ENCODE measurements around the gene MAPK9. TPM values are rescaled to one million over a fixed set of nuclear protein-coding genes. Genes with fewer than 3 reads are reported as not detected.

MAPK9 gene
- total RNA-seq, 1 experiment from 2014 or later: 44.1 TPM

DNA sequence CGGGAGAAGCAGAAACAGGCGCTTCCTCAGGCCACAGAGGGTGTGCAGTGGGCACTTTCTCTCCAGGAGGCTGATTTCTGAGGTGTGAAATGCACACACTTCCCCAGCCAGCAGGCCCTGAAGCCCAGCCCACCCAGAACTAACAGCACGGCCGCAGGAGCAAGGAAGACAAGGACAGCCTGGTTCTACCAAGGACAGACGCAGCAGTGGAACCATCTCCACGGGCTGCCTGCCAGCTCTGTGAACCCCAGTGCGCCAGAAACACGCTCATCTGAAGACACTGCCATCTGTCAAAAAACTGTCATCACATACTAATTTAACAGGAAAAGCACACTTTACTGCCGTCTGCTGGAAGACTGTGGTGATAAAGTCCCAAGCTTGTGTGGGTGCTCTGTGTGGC, 40.7 kb downstream of the MAPK9 start:
- intact Hi-C loops (cut with micrococcal nuclease; ENCODE audit: unreplicated experiment): no loop called here
- CTCF ChIA-PET: no interaction called here
- ATAC-seq (no peak), DNase-seq (ENCODE audit: low read depth, low spot score) (no peak)
- peaks cover 2% of the 10 kb centered on the region; the same call in 1 of the 2 replicates for H3K36me3 ChIP-seq (ENCODE audit: control insufficient read depth, insufficient read depth, low read length)
- in situ Hi-C loops (cut with HindIII; ENCODE audit: low pct_unique_long_range_greater_than_20kb, low sequenced_read_pairs): no loop called here
- H3K9me3 ChIP-seq (ENCODE audit: control insufficient read depth, insufficient read depth, low read depth, low read length): peaks cover 48% of the 10 kb centered on the region
- H3K4me3 ChIP-seq (ENCODE audit: low read depth in 2 of 2, low read length in 2 of 2): no peak overlapping the region
- no peaks in the 10 kb centered on the region for H3K27me3 ChIP-seq (ENCODE audit: control insufficient read depth, insufficient read depth, low read length)
- BruUV-seq (replicated peaks): no TSS peak
- H3K27ac ChIP-seq (ENCODE audit: low read length): no peak overlapping the region
- no peaks in the 10 kb centered on the region for H3K4me1 ChIP-seq (ENCODE audit: control insufficient read depth, insufficient read depth, low read length)
- POLR2A ChIA-PET: no interaction called here
- TF ChIP-seq POLR2AphosphoS5 (IDR thresholded peaks at IDR 0.05; ENCODE audit: low read depth, low read length) (no peak), TCF7L2 (IDR thresholded peaks at IDR 0.05; ENCODE audit: low read depth, low read length) (no peak)

DNA sequence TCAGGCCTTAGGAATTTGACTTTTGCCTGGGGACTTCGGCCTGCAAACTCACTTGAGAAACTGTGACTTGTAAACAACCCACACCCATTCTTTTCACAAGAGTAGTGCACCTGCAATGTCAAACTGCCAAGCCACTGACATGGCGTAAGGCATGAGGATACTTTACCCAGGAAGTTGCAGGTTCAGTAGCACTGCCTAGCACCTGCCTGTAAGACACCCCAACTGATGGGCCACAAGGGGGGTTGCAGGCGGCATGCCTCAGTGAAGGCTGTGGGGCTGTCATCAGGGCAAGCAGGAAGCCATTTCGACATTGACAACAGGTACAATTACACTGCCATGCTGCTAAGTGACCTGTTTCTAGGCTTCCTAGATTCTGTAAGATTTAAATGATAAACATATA, 41.6 kb downstream of the MAPK9 start:
- H3K27ac ChIP-seq (ENCODE audit: low read length): no peak overlapping the region
- no peaks in the 10 kb centered on the region for H3K27me3 ChIP-seq (ENCODE audit: control insufficient read depth, insufficient read depth, low read length)
- CTCF ChIA-PET: no interaction called here
- BruUV-seq (replicated peaks): no TSS peak
- intact Hi-C loops (cut with micrococcal nuclease; ENCODE audit: unreplicated experiment): no loop called here
- peaks cover 42% of the 10 kb centered on the region for H3K9me3 ChIP-seq (ENCODE audit: control insufficient read depth, insufficient read depth, low read depth, low read length)
- POLR2A ChIA-PET: no interaction called here
- H3K36me3 ChIP-seq (ENCODE audit: control insufficient read depth, insufficient read depth, low read length): peaks cover 5% of the 10 kb centered on the region; the same call in 1 of the 2 replicates
- DNase-seq (ENCODE audit: low read depth, low spot score) (no peak), ATAC-seq (no peak)
- no peak overlapping the region for H3K4me3 ChIP-seq (ENCODE audit: low read depth in 2 of 2, low read length in 2 of 2)
- in situ Hi-C loops (cut with HindIII; ENCODE audit: low pct_unique_long_range_greater_than_20kb, low sequenced_read_pairs): no loop called here
- TF ChIP-seq TCF7L2 (IDR thresholded peaks at IDR 0.05; ENCODE audit: low read depth, low read length): no peak
- TF ChIP-seq, protein P1, sequence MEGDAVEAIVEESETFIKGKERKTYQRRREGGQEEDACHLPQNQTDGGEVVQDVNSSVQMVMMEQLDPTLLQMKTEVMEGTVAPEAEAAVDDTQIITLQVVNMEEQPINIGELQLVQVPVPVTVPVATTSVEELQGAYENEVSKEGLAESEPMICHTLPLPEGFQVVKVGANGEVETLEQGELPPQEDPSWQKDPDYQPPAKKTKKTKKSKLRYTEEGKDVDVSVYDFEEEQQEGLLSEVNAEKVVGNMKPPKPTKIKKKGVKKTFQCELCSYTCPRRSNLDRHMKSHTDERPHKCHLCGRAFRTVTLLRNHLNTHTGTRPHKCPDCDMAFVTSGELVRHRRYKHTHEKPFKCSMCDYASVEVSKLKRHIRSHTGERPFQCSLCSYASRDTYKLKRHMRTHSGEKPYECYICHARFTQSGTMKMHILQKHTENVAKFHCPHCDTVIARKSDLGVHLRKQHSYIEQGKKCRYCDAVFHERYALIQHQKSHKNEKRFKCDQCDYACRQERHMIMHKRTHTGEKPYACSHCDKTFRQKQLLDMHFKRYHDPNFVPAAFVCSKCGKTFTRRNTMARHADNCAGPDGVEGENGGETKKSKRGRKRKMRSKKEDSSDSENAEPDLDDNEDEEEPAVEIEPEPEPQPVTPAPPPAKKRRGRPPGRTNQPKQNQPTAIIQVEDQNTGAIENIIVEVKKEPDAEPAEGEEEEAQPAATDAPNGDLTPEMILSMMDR (IDR thresholded peaks at IDR 0.05): no peak
- no peaks in the 10 kb centered on the region for H3K4me1 ChIP-seq (ENCODE audit: control insufficient read depth, insufficient read depth, low read length)

DNA sequence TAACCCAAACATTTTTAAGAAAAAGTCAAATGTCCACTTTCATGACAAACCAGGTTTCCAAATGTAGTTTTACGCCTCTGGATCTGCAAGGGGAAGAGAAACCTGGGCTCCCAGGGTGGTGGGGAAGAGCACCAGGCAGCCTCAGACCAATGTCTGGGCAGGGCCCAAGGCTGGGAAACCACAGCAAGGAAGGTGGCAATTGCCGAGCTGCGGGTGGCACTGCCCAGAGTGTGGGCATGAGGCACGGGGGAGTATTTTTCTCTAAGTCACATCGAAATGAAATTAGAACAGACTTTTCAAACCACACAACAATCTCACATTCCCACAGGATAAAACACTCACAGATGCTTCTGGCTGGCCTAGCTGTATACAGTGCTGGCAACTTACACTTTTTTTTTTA, 50.3 kb downstream of the MAPK9 start:
- TF ChIP-seq TCF7L2 (IDR thresholded peaks at IDR 0.05; ENCODE audit: low read depth, low read length) (no peak), SIN3A (IDR thresholded peaks at IDR 0.05; ENCODE audit: borderline replicate concordance, insufficient read depth, low read depth, low read length) (no peak), POLR2AphosphoS5 (IDR thresholded peaks at IDR 0.05; ENCODE audit: low read depth, low read length) (no peak)
- TF ChIP-seq, protein P1 (IDR thresholded peaks at IDR 0.05): no peak
- TF ChIP-seq, protein P2, sequence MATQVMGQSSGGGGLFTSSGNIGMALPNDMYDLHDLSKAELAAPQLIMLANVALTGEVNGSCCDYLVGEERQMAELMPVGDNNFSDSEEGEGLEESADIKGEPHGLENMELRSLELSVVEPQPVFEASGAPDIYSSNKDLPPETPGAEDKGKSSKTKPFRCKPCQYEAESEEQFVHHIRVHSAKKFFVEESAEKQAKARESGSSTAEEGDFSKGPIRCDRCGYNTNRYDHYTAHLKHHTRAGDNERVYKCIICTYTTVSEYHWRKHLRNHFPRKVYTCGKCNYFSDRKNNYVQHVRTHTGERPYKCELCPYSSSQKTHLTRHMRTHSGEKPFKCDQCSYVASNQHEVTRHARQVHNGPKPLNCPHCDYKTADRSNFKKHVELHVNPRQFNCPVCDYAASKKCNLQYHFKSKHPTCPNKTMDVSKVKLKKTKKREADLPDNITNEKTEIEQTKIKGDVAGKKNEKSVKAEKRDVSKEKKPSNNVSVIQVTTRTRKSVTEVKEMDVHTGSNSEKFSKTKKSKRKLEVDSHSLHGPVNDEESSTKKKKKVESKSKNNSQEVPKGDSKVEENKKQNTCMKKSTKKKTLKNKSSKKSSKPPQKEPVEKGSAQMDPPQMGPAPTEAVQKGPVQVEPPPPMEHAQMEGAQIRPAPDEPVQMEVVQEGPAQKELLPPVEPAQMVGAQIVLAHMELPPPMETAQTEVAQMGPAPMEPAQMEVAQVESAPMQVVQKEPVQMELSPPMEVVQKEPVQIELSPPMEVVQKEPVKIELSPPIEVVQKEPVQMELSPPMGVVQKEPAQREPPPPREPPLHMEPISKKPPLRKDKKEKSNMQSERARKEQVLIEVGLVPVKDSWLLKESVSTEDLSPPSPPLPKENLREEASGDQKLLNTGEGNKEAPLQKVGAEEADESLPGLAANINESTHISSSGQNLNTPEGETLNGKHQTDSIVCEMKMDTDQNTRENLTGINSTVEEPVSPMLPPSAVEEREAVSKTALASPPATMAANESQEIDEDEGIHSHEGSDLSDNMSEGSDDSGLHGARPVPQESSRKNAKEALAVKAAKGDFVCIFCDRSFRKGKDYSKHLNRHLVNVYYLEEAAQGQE (IDR thresholded peaks at IDR 0.05; ENCODE audit: insufficient read depth in 1 of 2, low read depth in 2 of 2, low read length in 1 of 2): no peak
- CTCF ChIA-PET: interaction anchor here (0.6 kb wide), 1 partner anchor 124 kb away, joined by 5 read pairs; no protein-coding TSS in a partner anchor
- ATAC-seq: no peak
- no peak for DNase-seq (ENCODE audit: low read depth, low spot score)
- Histone ChIP-seq H3K36me3 (ENCODE audit: control insufficient read depth, insufficient read depth, low read length) (peaks cover 5% of the 10 kb centered on the region; the same call in 1 of the 2 replicates), H3K9me3 (ENCODE audit: control insufficient read depth, insufficient read depth, low read depth, low read length) (peaks cover 4% of the 10 kb centered on the region; the same call in 1 of the 2 replicates), H3K27me3 (ENCODE audit: control insufficient read depth, insufficient read depth, low read length) (no peaks in the 10 kb centered on the region), H3K27ac (ENCODE audit: low read length) (no peak overlapping the region), H3K4me1 (ENCODE audit: control insufficient read depth, insufficient read depth, low read length) (no peaks in the 10 kb centered on the region), H3K4me3 (ENCODE audit: low read depth in 2 of 2, low read length in 2 of 2) (no peak overlapping the region)
- POLR2A ChIA-PET: no interaction called here
- BruUV-seq (replicated peaks): no TSS peak
- in situ Hi-C loops (cut with HindIII; ENCODE audit: low pct_unique_long_range_greater_than_20kb, low sequenced_read_pairs): no loop called here
- intact Hi-C loops (cut with micrococcal nuclease; ENCODE audit: unreplicated experiment): no loop called here

Measured in Panc1 (cell line).